ENCODE results near the gene CEMIP.

Gene CEMIP

DNA sequence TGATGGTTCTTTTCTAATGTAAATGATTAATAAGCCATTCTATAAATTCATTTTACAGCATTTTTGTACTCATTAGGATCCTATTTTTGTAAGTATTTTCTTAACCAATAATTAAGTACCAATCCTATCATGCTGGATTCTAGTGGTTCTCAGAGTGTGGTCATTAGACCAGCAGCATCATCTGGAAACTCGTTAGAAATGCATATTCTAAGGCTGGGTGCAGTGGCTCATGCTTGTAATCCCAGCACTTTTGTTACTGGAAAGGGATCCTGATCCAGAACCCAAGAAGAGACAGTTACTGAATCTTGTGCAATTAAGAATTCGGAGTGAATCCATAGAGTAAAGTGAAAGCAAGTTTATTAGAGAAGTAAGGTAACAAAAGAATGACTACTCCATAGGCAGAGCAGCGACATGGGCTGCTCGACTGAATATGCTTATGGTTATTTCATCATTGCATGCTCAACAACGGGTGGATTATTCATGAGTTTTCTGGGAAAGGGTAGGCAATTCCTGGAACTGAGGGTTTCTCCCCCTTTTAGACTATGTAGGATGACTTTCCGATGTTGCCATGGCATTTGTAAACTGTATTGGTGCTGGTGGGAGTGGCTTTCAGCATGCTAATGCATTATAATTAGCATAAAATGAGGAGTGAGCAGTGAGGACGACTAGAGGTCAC, 9.9 kb upstream of the CEMIP start:
- TF ChIP-seq, protein P1, sequence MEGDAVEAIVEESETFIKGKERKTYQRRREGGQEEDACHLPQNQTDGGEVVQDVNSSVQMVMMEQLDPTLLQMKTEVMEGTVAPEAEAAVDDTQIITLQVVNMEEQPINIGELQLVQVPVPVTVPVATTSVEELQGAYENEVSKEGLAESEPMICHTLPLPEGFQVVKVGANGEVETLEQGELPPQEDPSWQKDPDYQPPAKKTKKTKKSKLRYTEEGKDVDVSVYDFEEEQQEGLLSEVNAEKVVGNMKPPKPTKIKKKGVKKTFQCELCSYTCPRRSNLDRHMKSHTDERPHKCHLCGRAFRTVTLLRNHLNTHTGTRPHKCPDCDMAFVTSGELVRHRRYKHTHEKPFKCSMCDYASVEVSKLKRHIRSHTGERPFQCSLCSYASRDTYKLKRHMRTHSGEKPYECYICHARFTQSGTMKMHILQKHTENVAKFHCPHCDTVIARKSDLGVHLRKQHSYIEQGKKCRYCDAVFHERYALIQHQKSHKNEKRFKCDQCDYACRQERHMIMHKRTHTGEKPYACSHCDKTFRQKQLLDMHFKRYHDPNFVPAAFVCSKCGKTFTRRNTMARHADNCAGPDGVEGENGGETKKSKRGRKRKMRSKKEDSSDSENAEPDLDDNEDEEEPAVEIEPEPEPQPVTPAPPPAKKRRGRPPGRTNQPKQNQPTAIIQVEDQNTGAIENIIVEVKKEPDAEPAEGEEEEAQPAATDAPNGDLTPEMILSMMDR (IDR thresholded peaks at IDR 0.05; ENCODE audit: insufficient read depth, low read length, poor library complexity, severe bottlenecking): no peak
- Histone ChIP-seq H3K36me3 (ENCODE audit: control insufficient read depth, insufficient read depth, low read length) (no peaks in the 10 kb centered on the region), H3K27me3 (replicated peaks; ENCODE audit: control insufficient read depth, insufficient read depth, low read length) (no peaks in the 10 kb centered on the region), H3K4me3 (replicated peaks; ENCODE audit: low read depth, low read length) (no peak overlapping the region)
- no peak for DNase-seq (ENCODE audit: extremely low read depth, insufficient read length)

- Histone ChIP-seq H3K36me3 (ENCODE audit: control insufficient read depth, insufficient read depth, low read length) (no peaks in the 10 kb centered on the region), H3K27me3 (replicated peaks; ENCODE audit: control insufficient read depth, insufficient read depth, low read length) (no peaks in the 10 kb centered on the region), H3K4me3 (replicated peaks; ENCODE audit: low read depth, low read length) (no peak overlapping the region)
- no peak for DNase-seq (ENCODE audit: extremely low read depth, insufficient read length)
- TF ChIP-seq, protein P1 (IDR thresholded peaks at IDR 0.05; ENCODE audit: insufficient read depth, low read length, poor library complexity, severe bottlenecking): no peak
These were observed 9.1 kb upstream of the CEMIP start for GRCh38 chr15:80769829-80770705.

DNA sequence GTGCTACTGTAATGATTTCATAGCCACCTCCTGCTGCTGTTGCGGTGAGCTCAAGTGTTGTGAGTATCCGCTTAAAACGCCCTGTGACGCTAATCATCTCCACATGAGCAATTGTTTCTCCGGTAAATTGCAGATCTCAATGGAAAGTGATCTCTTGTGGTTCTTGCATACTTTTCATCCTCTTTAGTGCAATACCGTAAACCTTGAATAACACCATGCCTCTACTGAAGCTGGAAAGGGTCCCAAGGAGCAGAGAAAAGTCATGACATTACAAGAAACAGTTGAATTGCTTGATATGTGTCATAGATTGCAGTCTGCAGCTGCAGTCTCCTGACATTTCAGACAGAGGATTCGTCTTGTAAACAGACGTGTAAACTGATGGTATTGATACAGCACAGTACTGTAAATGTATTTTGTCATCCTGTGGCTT, 6.0 kb upstream of the CEMIP start:
- no peaks in the 10 kb centered on the region for H3K36me3 ChIP-seq (ENCODE audit: control insufficient read depth, insufficient read depth, low read length)
- DNase-seq (ENCODE audit: extremely low read depth, insufficient read length): no peak
- H3K4me3 ChIP-seq (replicated peaks; ENCODE audit: low read depth, low read length): no peak overlapping the region
- TF ChIP-seq, protein P1 (IDR thresholded peaks at IDR 0.05; ENCODE audit: insufficient read depth, low read length, poor library complexity, severe bottlenecking): no peak
- H3K27me3 ChIP-seq (replicated peaks; ENCODE audit: control insufficient read depth, insufficient read depth, low read length): no peaks in the 10 kb centered on the region

GRCh38 chr15:80773792-80774352, 5.3 kb upstream of the CEMIP start:
- Histone ChIP-seq H3K36me3 (ENCODE audit: control insufficient read depth, insufficient read depth, low read length) (no peaks in the 10 kb centered on the region), H3K27me3 (replicated peaks; ENCODE audit: control insufficient read depth, insufficient read depth, low read length) (peaks cover 2% of the 10 kb centered on the region), H3K4me3 (replicated peaks; ENCODE audit: low read depth, low read length) (no peak overlapping the region)
- DNase-seq (ENCODE audit: extremely low read depth, insufficient read length): no peak
- TF ChIP-seq, protein P1 (IDR thresholded peaks at IDR 0.05; ENCODE audit: insufficient read depth, low read length, poor library complexity, severe bottlenecking): no peak

DNA sequence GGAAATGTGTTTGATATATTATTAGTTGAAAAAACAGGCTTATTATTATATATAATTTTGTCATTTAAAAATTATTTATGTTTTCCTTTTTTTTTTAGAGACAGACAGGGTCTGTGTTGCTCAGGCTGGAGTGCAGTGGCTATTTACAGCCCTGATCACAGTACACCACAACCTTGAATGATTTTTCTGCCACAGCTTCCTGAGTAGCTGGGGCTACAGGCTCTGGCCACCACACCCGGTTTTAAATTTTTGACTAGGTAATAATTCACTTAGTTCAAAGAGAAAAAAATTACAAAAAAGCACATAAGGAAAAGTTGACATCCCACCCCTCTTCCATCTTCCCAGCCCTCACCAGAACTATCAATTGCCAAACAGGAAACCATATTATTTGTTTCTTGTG, 4.7 kb upstream of the CEMIP start:
- H3K36me3 ChIP-seq (ENCODE audit: control insufficient read depth, insufficient read depth, low read length): no peaks in the 10 kb centered on the region
- peaks cover 2% of the 10 kb centered on the region for H3K27me3 ChIP-seq (replicated peaks; ENCODE audit: control insufficient read depth, insufficient read depth, low read length)
- DNase-seq (ENCODE audit: extremely low read depth, insufficient read length): no peak
- TF ChIP-seq, protein P1 (IDR thresholded peaks at IDR 0.05; ENCODE audit: insufficient read depth, low read length, poor library complexity, severe bottlenecking): no peak
- no peak overlapping the region for H3K4me3 ChIP-seq (replicated peaks; ENCODE audit: low read depth, low read length)

Measured in GM06990 (cell line).